GM19025 (cell line): ENCODE results near the gene XIRP1.

Experiments
- ATAC-seq: cut with Tn5 transposase; IDR thresholded peaks from one replicate; pipeline ENCODE4 v1.9.1; 2021; ENCODE audit warnings: mild to moderate bottlenecking, low read depth, moderate library complexity; ENCODE audit not compliant: unreplicated experiment

The XIRP1 gene

GRCh38 chr3:39134305-39134704, 58.1 kb downstream of the XIRP1 start:
- no peak for ATAC-seq

DNA sequence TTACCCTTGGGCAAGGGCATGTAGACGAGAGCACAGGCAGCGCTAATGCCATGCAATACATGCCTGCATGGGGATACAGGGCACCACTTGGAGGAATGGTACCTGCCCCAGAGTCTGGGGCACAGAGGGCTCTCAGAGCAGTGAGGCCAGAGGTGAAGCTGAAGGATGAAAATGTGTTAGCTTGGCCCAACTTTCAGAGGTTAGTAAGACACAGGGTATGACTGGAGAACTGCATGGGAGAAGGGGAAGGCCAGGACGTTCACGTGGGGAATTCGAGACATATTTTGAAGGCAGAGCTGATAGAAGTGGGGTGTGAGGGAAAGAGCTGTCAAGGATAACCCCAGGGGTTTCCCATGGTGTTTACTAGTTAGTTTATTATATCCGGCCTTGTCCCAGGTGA, 58.6 kb downstream of the XIRP1 start:
- no peak for ATAC-seq
